Lower lobe of right lung (tissue), 2 donors: Measurements from ENCODE around the gene DUSP7. TPM values are rescaled to one million over a fixed set of nuclear protein-coding genes. Genes with fewer than 3 reads are reported as not detected.

Source experiments
- ATAC-seq, 2 donors: fragments of 200-7000 bp; cut with Tn5 transposase; one replicate each; pipeline ENCODE4 v1.9.1; 2020 to 2022; ENCODE audit warnings: mild to moderate bottlenecking in 2 of 2, moderate library complexity in 2 of 2
- DNase-seq: peaks from one replicate; pipeline ENCODE4 v3.0.0-alpha.2; 2020
- H3K27ac ChIP-seq: fragments of 200-600 bp; one replicate; pipeline ENCODE4 v1.8.0; 2022
- H3K27me3 ChIP-seq: fragments of 200-600 bp; one replicate; pipeline ENCODE4 v1.8.0; 2022; ENCODE audit warnings: low read depth
- H3K36me3 ChIP-seq: fragments of 200-600 bp; one replicate; pipeline ENCODE4 v1.8.0; 2022; ENCODE audit warnings: mild to moderate bottlenecking
- H3K4me1 ChIP-seq: fragments of 200-600 bp; one replicate; pipeline ENCODE4 v1.8.0; 2022
- H3K4me3 ChIP-seq: fragments of 200-600 bp; one replicate; pipeline ENCODE4 v1.8.0; 2022; ENCODE audit warnings: mild to moderate bottlenecking
- H3K9me3 ChIP-seq: fragments of 200-600 bp; one replicate; pipeline ENCODE4 v1.8.0; 2022
- CTCF ChIP-seq: fragments of 200-600 bp; IDR thresholded peaks from one replicate; pipeline ENCODE4 v1.8.0; 2022; ENCODE audit warnings: antibody characterized with exemption, mild to moderate bottlenecking
- intact Hi-C: fragments of 100-400 bp; cut with DNase I; formaldehyde crosslinking; loops from one replicate; pipeline ENCODE4 v1.11.0; 2022
- total RNA-seq: library from RNA; stranded (reverse); fragmentation: NEBNext Ultra II Directional; extraction: Animal tissue kit (Norgen Biotek cat#: 25700); gene quantifications from one replicate; pipeline ENCODE4 v1.2.1, GENCODE V29; 2021
- donor health status: DM: no; HTN: yes; CAD: no; lungs with severe emphysema.

The DUSP7 gene
- total RNA-seq, 1 donor from 2014 or later, result 28.8 TPM

- Histone ChIP-seq H3K9me3 (no peaks in the 10 kb centered on the region), H3K36me3 (no peaks in the 10 kb centered on the region), H3K27me3 (no peaks in the 10 kb centered on the region), H3K4me1 (peaks cover 28% of the 10 kb centered on the region), H3K4me3 (no peak overlapping the region), H3K27ac (no peak overlapping the region)
- intact Hi-C loops, result loop anchor here (10.0 kb wide), 1 partner anchor 138 kb away; no protein-coding TSS in a partner anchor
- no peak for TF ChIP-seq CTCF
- no peak for DNase-seq
- no peak for ATAC-seq
These were observed 49.1 kb downstream of the DUSP7 start for GRCh38 chr3:52007291-52007690.

GRCh38 chr3:52006820-52007133 is 49.6 kb downstream of the DUSP7 start:
- H3K27me3 ChIP-seq, result no peaks in the 10 kb centered on the region
- no peaks in the 10 kb centered on the region for H3K9me3 ChIP-seq
- ATAC-seq, result no peak
- H3K4me3 ChIP-seq, result no peak overlapping the region
- peaks cover 28% of the 10 kb centered on the region for H3K4me1 ChIP-seq
- no peak for DNase-seq
- no peaks in the 10 kb centered on the region for H3K36me3 ChIP-seq
- no peak overlapping the region for H3K27ac ChIP-seq
- intact Hi-C loops, result loop anchor here (10.0 kb wide), 1 partner anchor 138 kb away; no protein-coding TSS in a partner anchor
- TF ChIP-seq CTCF, result no peak

- Histone ChIP-seq H3K27ac (peak overlapping the region; percentile 67), H3K9me3 (no peaks in the 10 kb centered on the region), H3K27me3 (no peaks in the 10 kb centered on the region), H3K4me3 (no peak overlapping the region), H3K4me1 (peaks cover 33% of the 10 kb centered on the region), H3K36me3 (no peaks in the 10 kb centered on the region)
- no peak for DNase-seq
- intact Hi-C loops, result loop anchor here (10.0 kb wide), 1 partner anchor 139 kb away; no protein-coding TSS in a partner anchor
- ATAC-seq, result no peak
- TF ChIP-seq CTCF, result no peak
These were observed 50.2 kb downstream of the DUSP7 start for GRCh38 chr3:52006017-52006819.

- ATAC-seq (peak; percentile 22 to 46), DNase-seq (no peak)
- peak overlapping the region; percentile 67 for H3K27ac ChIP-seq
- no peaks in the 10 kb centered on the region for H3K27me3 ChIP-seq
- no peak for TF ChIP-seq CTCF
- H3K9me3 ChIP-seq, result no peaks in the 10 kb centered on the region
- no peak overlapping the region for H3K4me3 ChIP-seq
- H3K36me3 ChIP-seq, result no peaks in the 10 kb centered on the region
- H3K4me1 ChIP-seq, result peaks cover 33% of the 10 kb centered on the region
- intact Hi-C loops, result loop anchor here (10.0 kb wide), 1 partner anchor 139 kb away; no protein-coding TSS in a partner anchor
These were observed 50.8 kb downstream of the DUSP7 start for GRCh38 chr3:52005571-52005986.

GRCh38 chr3:52004906-52005395 is 51.4 kb downstream of the DUSP7 start:
- Histone ChIP-seq H3K27me3 (no peaks in the 10 kb centered on the region), H3K36me3 (no peaks in the 10 kb centered on the region), H3K4me3 (no peak overlapping the region), H3K4me1 (peaks cover 33% of the 10 kb centered on the region), H3K9me3 (no peaks in the 10 kb centered on the region), H3K27ac (peak overlapping the region; percentile 67)
- TF ChIP-seq CTCF, result no peak
- DNase-seq (no peak), ATAC-seq (no peak)
- intact Hi-C loops, result loop anchor here (10.0 kb wide), 1 partner anchor 140 kb away; no protein-coding TSS in a partner anchor
